NCI-H748 (cell line): ENCODE data around the gene DLG2.
"Not testable (repeated sequence)": the region's sequence is repeated elsewhere in the genome, so short reads cannot be mapped to it uniquely, and the experiment has no call there.

Source experiments
- DNase-seq: peaks from one replicate; lab custom pipeline; 2025; ENCODE audit not compliant: unreplicated experiment; lab: John Stamatoyannopoulos, UW

Gene DLG2

DNA sequence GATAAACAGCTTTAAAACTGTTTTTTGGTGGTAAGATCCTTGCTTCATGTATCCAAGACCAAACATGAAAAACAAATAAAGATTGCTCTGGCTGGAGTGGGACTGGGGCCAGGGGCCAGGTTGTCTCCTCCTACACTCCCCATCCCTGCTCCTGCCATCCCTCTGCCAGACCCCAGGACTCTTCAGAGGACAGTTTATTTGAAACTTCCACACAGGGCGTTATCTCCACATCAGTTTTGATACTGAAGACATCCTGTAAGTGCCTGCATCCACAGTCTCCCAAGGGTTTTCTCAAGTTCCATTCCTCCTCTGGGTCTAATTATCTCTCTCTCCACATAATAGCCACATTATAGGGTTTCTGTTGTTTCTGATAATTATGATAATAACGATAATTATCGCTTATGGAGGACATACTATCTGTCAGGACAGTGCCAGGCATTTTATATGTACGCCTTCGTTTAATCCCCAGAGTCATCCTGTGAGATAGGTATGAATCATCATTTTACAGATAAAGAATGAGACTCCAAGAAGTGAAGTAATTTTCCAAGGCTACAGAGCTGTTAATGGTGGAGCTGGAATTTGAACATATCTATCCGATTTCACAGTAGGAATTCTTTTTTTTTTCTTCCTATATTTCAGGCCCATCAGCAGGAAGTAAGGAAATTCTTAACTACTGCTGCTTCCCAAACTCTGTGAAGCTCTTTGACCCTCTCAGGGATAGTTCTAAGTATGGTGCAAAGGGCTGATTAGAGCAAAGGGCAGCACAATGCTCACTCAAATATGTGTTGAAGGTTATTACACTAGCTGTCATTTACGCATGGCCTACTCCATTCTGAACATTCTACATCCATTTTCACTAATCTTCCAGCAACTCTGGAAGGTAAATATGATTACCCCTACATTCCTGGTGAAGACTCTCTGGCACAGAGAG is 1852.9 kb downstream of the DLG2 start:
- peak; percentile 23 for DNase-seq

DNA sequence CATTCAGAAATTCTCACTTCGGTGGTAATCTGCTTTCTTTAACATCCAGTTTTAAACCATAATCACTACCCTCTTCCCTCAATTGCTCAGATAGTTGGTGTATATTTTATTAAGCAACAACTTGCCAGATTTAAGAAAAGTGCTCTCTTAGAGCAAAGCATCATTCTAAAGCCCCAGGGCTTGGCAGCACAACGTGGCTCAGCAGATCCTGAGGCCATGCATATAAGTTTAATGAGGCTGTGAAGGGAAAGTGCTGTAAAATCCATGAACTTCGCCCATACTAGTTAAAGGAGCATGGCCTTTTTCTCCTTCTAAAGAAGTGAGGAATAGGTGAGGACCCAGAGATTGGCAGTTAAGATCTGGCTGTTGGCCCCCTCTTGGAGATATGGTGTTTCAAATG is 1858.7 kb downstream of the DLG2 start:
- DNase-seq = no peak

DNA sequence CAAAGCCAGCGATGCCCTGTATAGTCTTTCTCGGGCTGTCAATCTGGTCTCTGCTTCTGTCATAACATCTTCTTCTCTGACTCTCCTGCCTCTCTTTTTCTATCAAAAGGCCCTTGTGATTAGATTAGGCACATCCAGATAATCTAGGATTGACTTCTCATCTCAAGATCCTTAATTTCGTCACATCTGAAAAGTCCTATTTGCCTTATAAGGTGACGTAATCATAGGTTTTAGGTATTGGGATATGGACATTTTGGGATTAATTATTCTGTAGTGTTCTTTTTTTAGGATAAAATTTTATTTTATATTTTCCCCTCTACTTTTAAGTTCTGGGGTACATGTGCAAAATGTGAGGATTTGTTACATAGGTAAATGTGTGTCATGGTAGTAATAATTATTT is 1860.2 kb downstream of the DLG2 start:
- no peak for DNase-seq

DNA sequence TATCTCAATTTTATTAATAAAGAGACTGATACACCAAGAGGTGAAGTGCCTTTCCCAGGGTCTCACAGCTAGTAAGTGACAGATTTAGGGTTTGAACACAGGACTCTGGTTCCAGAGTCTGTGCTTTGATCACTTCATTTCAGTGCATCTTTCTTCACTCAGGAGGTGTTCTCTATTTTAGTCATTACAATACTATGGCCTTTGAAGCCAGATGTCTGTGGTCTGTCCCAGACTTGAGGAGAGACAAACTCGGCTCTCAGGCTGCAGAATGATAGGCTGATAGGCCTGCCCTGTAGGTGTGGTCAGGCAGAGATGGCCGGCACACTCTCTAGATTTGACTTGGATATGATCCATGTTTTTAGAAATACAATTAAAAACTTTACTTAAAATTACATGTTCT is 1862.5 kb downstream of the DLG2 start:
- no peak for DNase-seq

DNA sequence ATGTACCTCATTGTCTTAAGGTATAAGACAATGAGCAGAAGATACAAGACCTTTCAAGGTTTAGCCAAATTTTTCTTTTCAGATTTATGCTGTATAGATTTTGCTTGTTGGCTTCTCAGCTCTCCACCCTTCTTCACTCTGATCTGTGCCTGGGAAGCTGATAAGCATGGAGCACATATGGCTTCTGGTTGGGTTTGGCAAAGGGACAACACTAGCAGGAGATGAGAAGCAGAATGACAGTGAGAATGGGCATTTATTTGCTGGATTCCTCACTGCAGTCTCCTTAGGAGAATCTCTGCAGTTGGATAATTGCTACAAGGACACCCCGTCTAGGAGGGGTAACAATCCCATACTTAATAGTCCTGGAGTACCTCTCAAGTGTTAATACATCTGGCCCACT is 1866.2 kb downstream of the DLG2 start:
- no peak for DNase-seq

DNA sequence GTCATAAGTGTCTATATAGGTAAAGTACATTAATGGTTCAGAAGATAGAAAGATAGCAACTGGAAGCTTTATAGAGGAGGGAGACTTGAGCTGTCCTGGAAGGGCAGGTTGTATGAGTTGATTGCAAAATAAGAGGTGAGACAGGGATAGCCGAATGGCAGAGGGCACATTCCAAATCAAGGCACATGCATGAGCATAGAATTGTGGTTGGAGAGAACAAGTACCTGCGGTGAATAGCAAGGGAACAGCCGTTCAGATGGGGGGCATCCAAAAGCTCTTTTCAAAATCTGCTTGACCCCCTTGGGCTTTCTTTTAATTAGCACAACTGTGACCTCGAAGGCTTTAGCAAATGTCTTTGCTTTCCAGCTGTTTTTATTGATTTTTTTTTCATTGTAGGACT is 1868.0 kb downstream of the DLG2 start:
- DNase-seq = no peak

DNA sequence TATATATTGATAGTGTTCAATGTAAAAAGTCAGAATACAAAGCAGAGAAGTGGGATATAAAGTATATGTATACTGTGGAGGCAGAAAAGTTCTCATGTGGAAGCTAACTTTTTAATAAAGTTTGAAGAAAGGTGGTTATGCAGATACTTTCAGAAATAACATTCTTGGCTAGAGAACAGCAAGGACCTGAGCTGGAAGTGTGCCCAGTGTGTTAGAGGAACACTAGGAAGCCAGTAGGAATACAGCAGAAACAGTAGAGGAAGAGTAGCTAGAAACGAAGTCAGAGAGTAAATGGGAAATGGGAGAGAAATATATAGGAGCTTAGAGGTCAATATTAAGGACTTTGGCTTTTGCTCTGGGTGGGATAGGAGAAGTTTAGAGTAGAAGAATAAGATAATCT is 1876.1 kb downstream of the DLG2 start:
- DNase-seq = no peak

DNA sequence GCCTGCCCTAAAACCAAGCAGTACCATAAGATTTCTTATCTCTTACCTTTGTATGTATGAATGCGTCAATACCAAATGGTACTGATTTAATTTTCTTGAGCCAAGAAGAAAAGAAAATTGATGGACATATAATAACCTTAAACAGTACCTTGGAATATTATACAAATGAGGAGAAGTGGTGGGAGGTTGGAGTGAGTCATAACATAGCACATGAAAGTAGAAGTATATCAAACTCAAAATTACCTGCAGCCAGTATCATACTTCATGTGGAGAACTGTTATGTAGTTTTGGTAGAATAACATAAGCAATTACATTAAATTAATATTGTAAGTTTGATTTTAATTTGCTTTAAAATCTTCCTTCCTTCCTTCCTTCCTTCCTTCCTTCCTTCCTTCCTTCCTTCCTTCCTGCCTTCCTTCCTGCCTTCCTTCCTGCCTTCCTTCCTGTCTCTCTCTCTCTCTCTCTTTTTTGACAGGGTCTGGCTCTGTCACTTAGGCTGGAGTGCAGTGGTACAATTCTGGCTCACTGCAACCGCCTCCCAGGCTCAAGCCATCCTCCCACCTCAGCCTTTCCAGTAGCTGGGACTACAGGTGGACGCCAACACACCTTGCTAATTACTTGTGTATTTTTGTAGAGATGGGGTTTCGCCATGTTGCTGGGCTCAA is 1880.1 kb downstream of the DLG2 start:
- no peak for DNase-seq

DNA sequence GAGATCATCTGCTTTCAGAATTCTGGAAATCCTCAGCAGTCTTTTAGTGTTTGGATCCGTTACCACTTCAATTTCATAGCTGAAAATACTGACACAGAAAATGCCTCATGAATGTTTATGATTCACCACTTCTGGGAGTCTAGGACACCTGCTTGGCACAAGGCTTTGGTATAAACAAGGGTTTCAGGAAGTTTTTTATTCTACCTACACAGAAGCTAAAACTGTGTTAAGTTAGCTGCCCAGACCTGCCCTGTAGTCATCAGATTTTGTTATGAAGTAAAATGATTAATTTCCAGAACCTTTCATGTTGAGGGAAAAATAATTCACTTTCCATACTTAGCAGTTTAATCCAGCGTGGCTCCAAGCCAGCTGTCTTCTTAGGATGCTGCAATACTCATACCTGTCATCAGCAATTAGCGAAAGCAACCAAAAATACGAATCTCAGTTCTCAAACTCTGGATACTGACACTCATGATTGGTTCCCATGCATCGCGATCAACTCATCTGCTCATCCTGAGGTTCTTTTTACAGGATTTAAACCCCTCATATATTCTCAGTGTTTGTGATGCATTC is 1882.4 kb downstream of the DLG2 start:
- DNase-seq = no peak

DNA sequence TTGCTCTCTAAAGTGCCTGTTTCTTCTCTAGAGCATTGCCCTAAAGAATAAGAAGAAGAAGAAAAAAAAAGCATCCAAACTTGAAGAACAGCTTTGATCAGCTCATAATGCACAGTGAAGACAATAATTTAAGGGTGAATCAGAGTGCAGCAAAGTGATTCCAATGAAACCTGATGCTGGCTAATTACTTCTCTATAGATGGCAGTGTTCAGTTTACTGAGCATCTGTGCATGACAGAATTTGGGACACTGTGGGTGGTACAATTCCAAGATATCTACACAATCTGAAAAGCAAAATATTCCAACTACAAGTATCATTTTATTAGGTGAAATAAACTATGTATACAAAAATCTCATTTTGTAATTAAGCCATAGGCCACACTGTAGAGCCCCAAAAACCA is 1890.5 kb downstream of the DLG2 start:
- peak; percentile 65 for DNase-seq

DNA sequence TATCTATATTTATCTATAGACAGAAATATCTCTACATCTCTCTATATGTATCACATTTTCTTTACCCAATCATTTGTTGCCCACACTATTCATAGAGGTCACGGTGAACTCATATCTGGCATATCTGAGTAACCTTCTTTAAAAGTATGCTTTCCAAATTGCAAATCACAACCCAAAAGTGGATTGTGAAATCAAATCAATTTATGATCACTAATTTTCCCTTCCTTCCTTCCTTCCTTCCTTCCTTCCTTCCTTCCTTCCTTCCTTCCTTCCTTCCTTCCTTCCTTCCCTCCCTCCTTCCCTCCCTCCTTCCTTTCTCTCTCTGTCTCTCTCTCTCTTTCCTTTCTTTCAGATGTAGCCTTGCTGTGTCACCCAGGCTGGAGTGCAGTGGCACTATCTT is 1893.0 kb downstream of the DLG2 start:
- DNase-seq = no peak

DNA sequence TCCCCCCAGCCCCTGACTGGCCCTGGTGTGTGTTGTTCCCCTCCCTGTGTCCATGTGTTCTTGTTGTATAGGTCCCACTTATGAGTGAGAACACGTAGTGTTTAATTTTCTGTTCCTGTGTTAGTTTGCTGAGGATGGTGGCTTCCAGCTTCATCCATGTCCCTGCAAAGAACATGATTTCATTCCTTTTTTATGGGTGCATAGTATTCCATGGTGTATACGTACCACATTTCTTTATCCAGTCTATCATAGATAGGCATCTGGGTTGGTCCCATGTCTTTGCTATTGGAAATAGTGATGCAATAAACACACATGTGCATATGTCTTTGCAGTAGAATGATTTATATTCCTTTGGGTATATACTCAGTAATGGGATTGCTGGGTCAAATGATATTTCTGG is 1895.9 kb downstream of the DLG2 start:
- DNase-seq = not testable (repeated sequence)

DNA sequence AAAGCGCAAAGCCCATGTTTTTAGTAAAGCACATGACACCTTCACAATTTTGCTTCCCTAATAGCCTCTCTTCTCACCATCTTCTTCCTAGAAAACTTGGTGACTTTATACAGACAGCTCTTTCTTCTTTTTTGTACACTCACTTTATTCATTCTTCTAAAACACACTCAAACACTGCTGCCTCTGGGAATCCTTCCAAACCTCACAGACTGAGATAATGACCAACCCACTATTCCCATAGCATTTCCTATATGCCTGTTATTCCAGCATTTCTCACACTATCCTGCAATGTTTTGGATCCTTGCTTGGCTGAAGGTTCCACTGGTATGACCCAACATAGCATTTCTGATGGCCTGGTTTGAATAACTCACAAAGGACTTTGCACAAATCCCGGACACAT is 1898.9 kb downstream of the DLG2 start:
- DNase-seq = no peak

DNA sequence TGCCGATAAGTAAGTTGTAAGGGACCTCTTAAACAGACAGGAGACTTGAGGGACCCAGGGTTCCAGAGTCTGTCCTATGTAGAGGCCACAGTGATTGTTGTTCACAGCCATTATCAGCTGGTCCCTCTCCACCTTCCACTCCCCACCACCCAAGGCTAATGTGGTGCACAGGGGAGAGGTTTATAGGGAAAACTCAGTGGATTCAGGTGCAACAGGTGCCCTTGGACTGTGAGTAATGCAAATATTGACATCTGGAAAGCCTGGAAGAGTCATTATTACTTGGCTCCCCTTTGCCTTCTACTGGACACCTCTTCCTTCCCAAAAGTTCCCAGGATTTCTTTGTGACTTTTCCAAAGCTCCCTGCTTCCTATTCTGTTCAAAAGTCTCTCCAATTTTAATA is 1899.9 kb downstream of the DLG2 start:
- DNase-seq = no peak

DNA sequence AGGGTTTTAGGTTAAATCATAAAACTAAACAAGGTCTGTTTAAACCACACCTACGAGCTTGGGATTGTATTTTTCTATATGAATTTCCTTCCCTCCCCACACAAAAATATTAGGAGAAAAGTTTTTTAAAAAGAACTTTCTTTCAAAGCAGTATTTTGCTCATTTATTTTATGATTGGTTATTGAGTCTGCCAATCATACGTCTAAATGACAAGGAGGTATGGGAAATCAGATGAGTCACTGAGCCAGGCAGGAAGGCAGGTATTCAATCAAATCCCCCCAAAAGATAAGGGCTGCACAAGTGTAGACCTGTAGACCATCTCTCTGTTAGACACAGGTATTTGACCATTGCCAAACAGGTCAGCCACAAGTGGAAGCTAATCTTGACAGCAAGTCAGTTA is 1900.8 kb downstream of the DLG2 start:
- DNase-seq = no peak

DNA sequence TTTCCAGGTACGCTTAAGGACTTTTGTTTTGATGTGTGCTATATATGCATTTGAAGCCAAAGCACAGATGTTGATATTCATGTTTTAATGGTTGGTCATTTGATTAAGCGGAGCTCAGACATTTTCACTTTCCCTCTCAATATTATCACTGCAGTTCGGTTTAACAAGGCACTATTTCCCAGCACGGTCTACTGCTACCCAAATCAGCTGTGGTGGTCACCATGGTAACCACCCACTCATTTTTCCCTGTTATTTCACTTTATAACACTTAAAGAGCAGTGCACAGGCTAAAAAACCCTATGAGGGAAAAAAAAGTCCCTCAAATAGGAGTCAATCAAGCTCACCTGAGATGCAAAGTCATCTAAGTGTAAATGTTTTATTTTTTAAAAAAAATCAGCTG is 1901.4 kb downstream of the DLG2 start:
- peak; percentile 18 for DNase-seq

DNA sequence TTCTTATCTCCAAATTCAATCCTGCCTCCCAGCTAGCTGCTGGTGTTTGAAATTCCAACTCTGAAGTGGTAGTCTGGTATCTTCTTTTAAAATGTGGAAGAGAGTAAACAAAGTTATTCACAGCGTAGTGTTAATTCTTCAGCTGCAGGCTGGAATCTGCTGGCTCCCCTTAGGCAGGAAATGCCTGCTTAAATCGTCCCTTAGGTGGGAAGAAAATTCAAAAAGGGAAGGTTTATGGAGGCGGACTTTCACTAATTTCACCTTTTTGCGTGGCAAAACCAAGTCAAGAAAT is 1901.9 kb downstream of the DLG2 start:
- DNase-seq = no peak

DNA sequence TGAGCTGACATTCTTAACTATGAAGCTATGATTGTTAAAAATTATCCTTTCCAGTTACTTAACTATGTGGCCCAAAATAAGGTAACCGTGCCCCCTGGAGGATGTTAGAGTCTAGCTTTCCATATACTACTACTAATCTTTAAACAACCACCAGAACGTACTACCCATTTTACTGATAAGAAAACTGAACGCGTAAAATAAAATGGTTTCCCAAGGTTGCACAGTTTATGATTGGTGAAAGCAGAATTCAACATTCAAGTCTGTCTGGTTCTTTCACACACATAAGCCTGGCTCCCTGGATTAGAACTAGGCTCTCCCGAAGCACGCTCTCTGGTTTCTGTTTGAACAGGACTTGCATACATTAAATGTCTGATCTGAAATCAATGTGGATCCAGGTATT is 1903.1 kb downstream of the DLG2 start:
- peak; percentile 53 for DNase-seq

DNA sequence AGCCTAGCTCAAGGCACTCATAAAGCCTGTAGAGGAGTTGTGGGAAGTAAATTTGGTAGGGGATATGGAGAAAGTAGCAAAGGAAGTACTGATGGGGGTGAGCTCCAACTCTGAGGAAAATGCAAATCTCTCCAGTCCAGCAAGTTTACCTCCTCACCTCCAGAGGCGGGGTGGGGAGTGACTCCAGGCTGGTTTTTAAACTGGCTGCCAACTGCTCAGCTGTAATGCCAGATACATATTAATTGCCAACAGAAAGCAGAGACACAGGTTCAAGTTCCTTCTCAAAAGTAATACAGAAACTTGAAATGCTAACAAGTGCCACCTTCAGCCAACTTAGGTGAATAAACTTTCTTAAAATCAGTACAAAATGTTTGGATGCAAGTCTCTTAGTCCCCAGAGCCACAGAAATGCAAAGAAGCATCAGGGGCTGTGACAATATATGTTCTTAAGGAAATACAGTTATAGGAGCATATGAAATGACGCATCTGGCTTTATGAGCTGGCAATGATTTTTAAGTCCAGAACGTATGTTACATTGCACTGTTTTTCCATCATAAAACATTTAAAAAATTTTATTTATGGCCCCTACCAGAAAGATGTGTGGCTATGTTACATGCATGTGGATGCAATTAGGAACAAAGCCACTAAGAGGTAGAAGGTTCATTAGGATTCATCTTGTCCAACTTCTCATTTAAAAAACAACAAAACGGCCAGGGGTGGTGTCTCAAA is 1904.6 kb downstream of the DLG2 start:
- DNase-seq = no peak

DNA sequence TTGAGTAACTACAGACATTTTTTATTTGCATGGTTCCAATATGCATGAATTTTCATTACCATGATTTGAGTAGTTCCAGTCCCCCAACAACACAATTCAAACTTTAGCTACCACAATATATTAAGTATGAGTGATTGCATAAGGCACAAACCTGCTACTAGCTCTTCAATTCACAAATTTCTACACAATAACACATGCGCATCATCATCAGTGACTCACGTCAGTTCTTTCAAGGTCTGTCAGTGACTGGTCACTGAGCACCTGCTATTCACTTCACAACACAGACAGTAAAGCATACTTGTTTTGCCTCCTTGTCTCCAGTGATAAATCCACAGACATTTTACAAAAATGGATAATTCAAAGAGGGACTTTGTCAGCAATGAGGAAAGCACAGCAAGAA is 1905.9 kb downstream of the DLG2 start:
- no peak for DNase-seq

DNA sequence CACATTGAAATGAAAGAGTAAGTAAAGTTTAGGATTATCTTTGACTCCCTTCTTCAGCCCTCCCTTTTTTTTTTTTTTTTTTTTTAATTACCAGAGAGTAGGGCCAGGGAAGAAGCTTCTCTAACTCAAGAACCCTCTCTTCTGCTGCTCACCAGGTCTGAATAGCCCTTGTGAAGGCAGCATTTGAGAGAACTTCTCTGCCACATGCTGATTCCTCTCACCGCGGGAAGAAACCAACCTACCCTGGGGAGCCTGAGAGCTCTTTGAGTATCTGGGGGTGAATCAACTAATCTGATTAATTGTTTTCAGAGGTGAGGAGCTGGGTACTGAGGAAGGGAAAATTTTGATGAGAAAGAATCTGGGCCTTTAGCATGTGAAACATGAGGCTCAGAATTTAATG is 1906.5 kb downstream of the DLG2 start:
- DNase-seq = no peak

DNA sequence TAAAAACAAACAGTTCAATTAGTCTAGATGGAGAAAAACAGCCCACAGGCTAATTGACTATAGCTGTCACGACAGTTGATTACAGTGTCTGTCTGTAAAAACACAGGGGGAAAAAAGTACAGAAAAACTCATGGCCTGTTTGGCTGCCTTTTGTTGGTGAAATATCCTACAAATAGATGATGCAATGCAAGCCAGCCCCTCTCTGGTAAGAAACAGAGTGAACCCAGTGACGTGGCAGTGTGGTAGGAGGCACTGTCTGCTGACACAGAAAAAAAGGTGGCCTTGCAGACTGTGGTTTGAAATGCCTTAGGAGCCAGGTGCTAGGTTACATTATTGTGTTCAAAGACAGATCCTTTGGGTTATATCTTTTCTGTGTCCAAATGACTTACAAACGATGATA is 1909.6 kb downstream of the DLG2 start:
- DNase-seq = no peak
